Measurements from ENCODE around the gene TIMM21. TPM values are rescaled to one million over a fixed set of nuclear protein-coding genes. Genes with fewer than 3 reads are reported as not detected.

Gene TIMM21
- total RNA-seq = 25.0 and 32.4 TPM in 2 replicates

GRCh38 chr18:74147779-74148542 is at the start of gene TIMM21, which contains the start of gene FBXO15:
TSS of gene TIMM21 (plus strand) at chr18:74148523. CDS start at chr18:74148809, 286 bp downstream.
TSS of gene FBXO15 (minus strand) at chr18:74147834. CDS start at chr18:74147785, 49 bp downstream.
- peak; percentile 73 for DNase-seq (ENCODE audit: extremely low read depth, low read depth, low spot score)

- DNase-seq (ENCODE audit: extremely low read depth, low read depth, low spot score) = no peak
These were observed 39.9 kb upstream of the TIMM21 start for GRCh38 chr18:74108460-74108859.

- DNase-seq (ENCODE audit: extremely low read depth, low read depth, low spot score) = no peak
These were observed 38.2 kb upstream of the TIMM21 start for GRCh38 chr18:74110149-74110548.

- no peak for DNase-seq (ENCODE audit: extremely low read depth, low read depth, low spot score)
These were observed 37.3 kb upstream of the TIMM21 start for GRCh38 chr18:74110976-74111375.

- DNase-seq (ENCODE audit: extremely low read depth, low read depth, low spot score) = no peak
These were observed 34.6 kb upstream of the TIMM21 start for GRCh38 chr18:74113711-74114110.

- no peak for DNase-seq (ENCODE audit: extremely low read depth, low read depth, low spot score)
These were observed 34.2 kb upstream of the TIMM21 start for GRCh38 chr18:74114116-74114515.

- DNase-seq (ENCODE audit: extremely low read depth, low read depth, low spot score) = no peak
These were observed 33.3 kb upstream of the TIMM21 start for GRCh38 chr18:74115046-74115445.

GRCh38 chr18:74116633-74117554 is 31.4 kb upstream of the TIMM21 start:
- DNase-seq (ENCODE audit: extremely low read depth, low read depth, low spot score) = peak; percentile 22

- DNase-seq (ENCODE audit: extremely low read depth, low read depth, low spot score) = no peak
These were observed 25.1 kb upstream of the TIMM21 start for GRCh38 chr18:74123200-74123599.

- DNase-seq (ENCODE audit: extremely low read depth, low read depth, low spot score) = no peak
These were observed 23.7 kb upstream of the TIMM21 start for GRCh38 chr18:74124642-74125041.

- no peak for DNase-seq (ENCODE audit: extremely low read depth, low read depth, low spot score)
These were observed 21.4 kb upstream of the TIMM21 start for GRCh38 chr18:74126684-74127655.

- DNase-seq (ENCODE audit: extremely low read depth, low read depth, low spot score) = no peak
These were observed 20.2 kb upstream of the TIMM21 start for GRCh38 chr18:74128159-74128558.

- no peak for DNase-seq (ENCODE audit: extremely low read depth, low read depth, low spot score)
These were observed 17.2 kb upstream of the TIMM21 start for GRCh38 chr18:74131124-74131523.

- no peak for DNase-seq (ENCODE audit: extremely low read depth, low read depth, low spot score)
These were observed 16.1 kb upstream of the TIMM21 start for GRCh38 chr18:74132201-74132600.

- no peak for DNase-seq (ENCODE audit: extremely low read depth, low read depth, low spot score)
These were observed 10.3 kb upstream of the TIMM21 start for GRCh38 chr18:74137920-74138538.

- no peak for DNase-seq (ENCODE audit: extremely low read depth, low read depth, low spot score)
These were observed 8.9 kb upstream of the TIMM21 start for GRCh38 chr18:74139411-74139810.

- no peak for DNase-seq (ENCODE audit: extremely low read depth, low read depth, low spot score)
These were observed 8.4 kb upstream of the TIMM21 start for GRCh38 chr18:74139888-74140287.

- no peak for DNase-seq (ENCODE audit: extremely low read depth, low read depth, low spot score)
These were observed 7.7 kb upstream of the TIMM21 start for GRCh38 chr18:74140582-74140981.

- no peak for DNase-seq (ENCODE audit: extremely low read depth, low read depth, low spot score)
These were observed 6.7 kb upstream of the TIMM21 start for GRCh38 chr18:74141667-74142066.

GRCh38 chr18:74142252-74142651 is 6.1 kb upstream of the TIMM21 start:
- DNase-seq (ENCODE audit: extremely low read depth, low read depth, low spot score) = no peak
